GM18511 (cell line): ENCODE data around the gene RRAGC.
"Not testable (repeated sequence)": the region's sequence is repeated elsewhere in the genome, so short reads cannot be mapped to it uniquely, and the experiment has no call there.

ENCODE experiments used
- ATAC-seq: cut with Tn5 transposase; IDR thresholded peaks from one replicate; pipeline ENCODE4 v1.9.1; 2021; ENCODE audit warnings: mild to moderate bottlenecking, moderate library complexity; ENCODE audit not compliant: unreplicated experiment

The RRAGC gene

DNA sequence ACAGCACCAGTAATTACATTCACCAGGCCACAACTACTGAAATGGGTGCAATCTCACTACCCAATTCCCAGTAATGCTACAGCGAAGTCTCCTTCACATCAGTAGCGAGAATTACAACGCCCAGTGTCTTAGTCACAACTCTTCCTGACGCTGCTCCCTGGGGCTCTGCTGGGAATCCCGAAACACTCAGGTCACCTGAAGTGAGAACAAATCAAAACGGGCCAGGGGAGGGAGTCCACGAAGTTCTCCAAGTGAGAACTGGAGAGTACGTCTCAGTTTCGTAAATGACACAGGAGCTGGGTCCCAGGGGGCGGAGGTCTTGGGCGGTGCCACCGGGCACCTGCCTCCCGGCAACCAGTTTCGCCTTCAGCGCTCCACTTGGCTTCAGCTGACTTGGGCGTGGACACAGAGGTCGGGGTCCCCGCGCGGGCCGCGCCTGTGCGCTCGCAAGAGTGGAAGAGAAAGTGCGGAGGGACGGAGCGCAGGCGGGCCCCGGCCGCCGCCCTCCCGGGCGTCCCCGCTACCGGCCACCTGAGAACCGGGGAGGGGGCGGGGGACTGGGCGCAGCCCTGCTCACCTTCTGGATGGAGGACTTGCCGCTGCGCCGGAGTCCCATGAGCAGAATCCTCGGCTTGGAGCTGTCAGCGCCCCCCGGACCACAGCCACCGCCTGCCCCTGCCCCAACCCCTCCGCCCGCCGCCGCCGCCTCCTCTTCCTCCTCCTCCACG lies 575 bp downstream of the RRAGC start:
- ATAC-seq: peak; percentile 38

DNA sequence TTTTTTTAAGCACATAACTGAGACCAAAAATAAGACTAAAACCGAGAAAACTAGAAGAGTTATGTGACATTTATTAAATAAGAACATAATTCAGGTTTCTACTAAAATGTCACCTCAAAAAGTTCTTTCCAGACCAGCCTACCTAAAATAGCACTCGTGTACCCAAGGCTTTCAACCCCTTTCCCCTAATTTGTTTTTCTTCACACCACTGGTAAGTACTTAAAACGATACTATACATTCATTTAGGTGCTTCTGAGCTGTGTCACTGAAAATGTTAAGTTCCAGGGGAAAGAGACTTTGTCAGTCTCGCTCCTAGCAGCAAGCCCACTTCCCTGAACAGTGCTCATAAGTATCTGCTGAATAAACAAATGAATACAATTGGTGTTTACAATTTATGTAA lies 6.8 kb downstream of the RRAGC start:
- ATAC-seq: no peak

DNA sequence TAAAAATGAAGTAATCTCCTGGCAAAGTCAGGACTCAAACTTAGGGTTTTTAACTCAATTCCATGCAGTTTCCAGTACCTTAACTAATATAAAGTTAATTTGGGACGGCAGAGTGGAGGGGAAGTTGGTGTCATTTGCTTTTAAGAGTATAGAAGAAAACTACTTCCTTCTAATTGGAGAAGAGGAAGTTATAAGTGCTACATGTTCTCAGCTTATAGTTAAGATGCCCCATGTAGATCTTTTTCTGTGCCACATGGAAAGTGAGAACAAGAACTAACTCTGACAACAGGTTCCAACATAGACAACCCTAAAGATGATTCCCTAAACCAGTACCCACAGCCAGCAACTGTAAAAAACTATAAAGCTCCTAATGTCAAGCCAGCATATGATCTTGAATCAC lies 11.5 kb downstream of the RRAGC start:
- no peak for ATAC-seq

DNA sequence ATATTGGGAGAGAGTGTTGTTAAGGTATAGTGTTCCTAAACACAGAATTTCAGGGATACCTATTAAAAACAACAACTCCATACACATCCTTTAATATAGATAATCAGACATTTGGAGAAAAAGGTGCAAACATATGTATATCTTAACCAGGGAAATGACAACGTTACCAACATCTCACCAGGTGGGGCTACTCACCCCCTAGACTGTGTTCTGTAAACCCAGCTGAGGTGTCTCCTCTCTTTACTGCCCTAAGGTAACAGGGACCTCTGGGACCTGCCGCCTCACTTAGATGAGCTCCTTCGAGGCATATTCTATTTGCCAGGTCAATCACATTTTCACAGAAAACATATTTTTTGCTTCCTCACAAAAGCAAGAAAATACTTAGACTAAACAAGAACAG lies 13.4 kb downstream of the RRAGC start:
- no peak for ATAC-seq

DNA sequence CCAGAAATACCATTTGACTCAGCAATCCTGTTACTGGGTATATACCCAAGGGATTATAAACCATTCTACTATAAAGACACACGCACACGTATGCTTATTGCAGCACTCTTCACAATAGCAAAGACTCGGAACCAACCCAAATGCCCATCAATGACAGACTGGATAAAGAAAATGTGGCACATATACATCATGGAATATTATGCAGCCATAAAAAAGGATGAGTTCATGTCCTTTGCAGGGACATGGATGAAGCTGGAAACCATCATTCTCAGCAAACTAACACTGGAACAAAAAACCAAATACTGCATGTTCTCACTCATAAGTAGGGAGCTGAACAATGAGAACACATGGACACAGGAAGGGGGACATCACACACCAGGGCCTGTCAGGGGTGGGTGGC lies 14.5 kb downstream of the RRAGC start:
- ATAC-seq: not testable (repeated sequence)

DNA sequence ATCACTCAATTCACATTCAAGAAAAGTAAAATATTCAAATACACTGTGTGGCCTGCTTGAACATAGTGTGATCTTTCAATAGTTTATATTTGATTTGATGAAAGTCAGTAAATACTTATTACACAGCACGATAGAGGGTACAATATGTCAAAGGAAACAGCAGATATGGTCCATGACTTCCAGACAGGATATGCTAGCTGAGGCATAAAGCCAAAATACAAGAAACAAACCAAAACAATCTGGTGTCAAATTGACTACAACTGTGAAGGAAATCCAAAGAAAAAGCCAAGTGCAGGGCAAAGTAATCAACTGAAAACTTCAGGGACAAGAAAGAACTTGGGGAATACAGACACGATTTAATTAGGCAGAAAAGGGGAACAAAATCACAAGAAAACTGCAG lies 19.3 kb downstream of the RRAGC start:
- no peak for ATAC-seq

DNA sequence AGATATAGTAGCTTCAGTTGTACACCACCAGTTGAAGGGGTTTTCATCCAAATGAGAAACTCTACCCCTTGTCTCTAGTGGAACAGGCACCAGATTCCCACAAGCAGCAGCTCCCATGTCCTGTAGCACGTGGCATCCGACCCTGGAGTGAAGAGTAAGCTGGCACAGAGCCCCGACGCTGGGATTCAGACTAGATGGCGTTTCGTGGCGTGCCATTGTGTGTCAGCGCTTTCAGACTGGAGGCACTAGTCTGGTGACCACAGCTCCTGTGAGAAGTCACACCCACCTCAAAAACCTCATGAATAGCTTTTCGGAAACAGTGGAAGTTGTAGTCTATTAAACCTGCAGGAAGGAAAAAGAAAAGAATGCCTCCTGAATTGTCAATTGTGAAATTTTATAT lies 20.2 kb downstream of the RRAGC start:
- no peak for ATAC-seq

DNA sequence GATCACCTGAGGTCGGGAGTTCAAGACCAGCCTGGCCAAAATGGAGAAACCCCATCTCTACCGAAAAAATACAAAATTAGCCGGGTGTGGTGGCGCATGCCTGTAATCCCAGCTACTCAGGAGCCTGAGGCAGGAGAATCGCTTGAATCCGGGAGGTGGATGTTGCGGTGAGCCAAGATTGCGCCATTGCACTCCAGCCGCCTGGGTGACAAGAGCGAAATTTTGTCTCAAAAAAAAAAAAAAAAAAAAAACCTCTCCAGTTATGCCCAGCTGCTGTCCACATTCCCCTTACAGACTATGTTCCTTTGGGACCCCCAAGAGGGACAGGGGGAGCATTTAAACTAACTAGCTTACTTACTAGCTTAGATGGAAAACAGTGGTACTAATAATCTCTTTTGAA lies 23.3 kb downstream of the RRAGC start:
- not testable (repeated sequence) for ATAC-seq

DNA sequence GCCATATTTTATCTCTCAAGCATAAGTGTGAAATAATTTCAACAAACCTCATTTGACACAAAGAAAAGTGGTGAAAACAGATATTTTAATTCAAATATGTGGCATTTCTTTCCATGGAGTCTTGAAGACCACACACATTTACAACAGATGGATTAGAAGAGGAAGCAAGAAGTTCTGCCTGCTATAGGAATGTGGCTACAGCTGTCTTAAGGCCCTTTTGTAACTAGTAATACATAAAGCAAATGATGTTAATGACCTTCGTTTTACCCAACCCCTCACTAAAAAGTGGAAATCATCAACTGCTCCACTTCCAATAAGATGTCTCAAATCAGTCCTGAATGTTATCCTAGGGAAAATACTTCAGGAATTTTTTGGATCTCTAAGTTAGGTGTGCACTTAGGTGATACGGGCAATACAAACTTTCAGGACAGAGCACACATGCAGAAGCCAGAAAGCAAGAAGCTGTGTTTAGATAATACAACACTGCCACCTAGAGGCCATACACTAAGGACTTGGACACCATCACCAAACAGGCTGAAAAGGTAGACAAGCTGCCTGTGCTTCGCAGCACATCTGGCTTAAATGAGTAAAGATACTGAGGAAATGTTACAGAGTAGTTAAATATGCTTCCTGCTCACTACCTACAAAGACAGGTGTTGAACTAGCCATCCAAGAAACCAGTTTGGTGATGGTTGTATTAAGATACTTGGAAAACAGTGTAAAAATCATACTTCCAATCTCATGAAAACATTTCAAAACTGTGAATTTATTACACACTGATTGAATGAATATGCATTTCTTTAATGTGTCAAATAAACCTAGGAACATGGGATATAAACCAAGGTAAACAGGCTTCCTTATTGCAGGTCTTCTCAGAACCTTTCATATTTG lies 24.4 kb downstream of the RRAGC start:
- no peak for ATAC-seq

DNA sequence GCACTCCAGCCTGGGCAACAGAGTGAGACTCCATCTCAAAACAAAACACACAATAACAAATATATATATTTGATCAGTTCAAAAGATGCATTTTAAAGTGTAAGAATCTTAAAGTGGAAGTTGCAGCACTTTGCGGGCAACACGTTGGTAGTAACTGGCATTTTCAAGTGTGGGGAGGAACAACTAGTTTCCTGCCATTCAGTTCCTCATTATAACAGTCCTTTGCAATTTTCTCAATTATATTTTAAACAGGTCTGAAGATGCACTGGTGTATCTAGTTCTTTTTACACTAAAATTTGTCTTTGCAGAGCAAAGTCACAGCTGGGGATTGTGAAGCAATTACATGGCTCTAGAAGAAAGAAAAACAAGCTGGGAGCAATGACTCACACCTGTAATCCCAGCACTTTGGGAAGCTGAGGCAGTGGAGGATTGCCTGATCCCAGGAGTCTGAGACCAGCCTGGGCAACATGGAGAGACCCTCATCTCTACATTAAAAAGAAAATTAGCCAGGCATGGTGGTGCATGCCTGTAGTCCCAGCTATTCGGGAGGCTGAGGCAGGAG lies 25.3 kb downstream of the RRAGC start:
- no peak for ATAC-seq

DNA sequence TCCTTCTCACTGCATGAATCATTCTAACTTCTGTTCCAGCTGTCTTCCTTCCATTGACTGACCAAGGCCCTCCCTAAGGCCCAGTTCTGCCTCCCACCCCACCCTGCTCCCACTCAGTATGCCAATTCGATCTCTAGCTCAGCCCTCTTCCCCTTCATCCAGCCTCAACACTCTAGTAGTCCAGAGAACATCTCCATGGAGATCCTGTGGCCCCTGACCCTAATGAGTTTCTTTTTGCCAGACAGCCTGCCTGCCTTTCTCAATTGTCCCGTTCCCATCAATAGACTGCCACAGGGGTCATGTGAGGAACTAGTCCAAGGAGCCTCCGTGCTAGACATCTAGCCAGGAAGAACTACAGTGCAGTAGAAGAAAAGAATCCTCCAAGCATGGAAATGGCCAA lies 26.4 kb downstream of the RRAGC start:
- ATAC-seq: no peak

DNA sequence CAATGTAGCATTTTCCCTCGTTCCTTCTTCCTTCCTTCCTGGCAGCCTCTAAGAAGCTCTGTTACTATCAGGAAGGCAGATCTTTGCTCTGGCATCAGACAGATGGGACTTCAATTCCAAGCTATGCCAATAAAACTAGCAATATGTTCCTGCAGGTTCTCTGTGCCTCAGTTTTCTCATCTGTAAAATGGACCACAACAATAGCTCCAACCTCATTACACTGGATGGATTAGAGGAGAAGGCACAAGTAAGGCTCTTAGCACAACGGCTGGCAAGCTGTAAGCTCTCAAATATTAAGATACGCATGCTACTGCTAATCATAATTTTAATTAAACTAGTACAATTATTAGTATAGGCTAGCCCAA lies 27.2 kb downstream of the RRAGC start:
- no peak for ATAC-seq

DNA sequence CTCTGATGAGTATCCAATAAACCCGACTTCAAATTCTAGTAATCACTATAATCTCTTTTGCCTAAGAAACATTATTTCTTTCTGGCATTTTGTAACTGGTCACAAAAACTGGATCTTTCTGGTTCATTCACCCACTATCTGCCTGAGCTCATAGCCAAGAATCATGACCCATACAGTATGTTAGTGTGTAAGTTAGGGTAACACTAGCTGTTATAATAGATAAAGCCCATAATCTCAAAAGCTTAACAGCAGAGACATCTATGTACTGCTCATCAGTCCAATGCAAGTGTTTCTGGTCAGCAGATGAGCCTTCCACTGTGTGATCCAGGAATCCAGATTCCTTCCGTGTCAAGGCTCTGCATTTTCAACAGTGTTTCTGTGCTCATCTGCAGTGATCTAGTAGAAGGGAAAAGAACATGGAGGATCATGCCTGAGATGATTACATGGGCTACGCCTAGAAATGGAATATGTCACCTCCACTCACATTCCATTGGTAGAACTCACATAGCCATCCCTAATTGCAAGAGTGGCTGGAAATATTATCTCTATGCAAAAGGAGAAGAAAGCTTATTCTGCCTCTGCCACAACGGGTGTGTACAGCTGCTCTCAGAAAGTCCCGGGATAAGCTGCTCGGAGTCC lies 27.7 kb downstream of the RRAGC start:
- no peak for ATAC-seq

DNA sequence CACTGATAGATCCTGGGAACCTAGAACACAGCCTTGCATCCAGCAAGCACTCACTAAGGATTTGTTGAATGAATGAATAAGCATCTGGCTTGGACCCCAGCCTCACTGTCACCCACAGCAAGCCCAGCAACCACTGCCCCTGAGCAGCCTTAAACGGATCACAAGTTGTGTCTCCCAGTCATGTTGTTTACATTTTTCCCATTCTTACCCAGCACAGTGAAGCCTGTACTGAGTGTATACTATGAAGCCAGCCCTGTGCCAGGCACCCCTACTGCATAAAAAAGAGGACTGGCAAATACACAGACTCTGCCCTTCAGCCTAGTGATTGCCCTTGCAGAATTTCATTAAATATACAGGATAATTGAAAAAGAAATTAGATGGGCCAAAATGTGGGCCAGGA lies 30.2 kb downstream of the RRAGC start:
- ATAC-seq: no peak

DNA sequence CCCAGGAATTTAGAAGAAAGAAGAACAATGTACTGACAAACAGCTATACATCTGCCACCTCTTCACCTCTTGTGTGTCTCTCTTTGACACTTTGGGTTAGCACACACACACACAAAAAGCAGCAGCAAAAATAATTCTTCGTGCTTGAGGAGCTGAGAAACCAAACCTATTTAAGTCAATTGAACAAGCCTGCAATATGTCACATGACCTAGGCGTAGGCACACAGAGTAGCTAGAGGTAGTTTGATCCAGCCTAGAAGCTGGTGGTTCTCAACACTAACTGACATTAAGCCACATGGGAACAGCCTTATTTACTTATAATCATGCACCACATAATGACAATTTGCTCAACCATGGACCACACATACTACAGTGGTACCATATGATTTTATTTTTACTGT lies 32.3 kb downstream of the RRAGC start:
- no peak for ATAC-seq

DNA sequence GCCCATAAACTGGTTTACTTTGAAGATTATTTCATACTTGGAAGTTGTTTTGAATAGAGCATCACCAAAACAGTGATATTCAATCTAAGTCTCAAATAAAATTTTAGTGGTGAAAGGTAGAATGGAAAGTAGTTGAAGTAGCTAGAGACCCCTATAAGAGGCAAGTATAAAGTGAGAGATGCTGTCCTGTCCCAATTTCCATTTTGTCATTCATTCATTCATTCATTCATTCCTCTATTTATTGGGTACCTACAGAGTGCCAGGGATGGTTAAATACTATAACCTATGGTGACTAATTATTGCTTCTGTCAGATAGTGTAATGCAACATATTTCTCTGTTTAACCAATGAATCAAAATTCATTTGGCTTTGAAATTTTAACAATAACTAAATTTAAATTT lies 32.7 kb downstream of the RRAGC start:
- no peak for ATAC-seq

DNA sequence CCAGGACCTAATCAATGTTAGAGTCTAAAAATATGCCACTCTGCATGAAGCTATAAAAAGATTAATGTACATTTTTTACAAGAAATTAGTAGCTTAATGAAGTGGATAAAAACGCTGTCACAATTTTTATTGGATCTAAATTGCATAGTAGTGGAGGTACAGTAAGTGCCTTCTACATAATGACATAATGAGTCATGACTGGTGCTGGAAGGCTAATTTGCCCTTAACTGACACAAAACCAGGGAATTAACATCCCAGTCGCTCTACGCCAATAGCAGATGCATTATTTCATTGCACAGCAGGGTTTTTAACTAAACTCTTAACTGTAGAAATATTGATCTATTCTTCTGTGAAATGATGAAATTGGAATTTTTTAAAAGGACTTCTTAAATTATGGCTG lies 33.3 kb downstream of the RRAGC start:
- no peak for ATAC-seq

DNA sequence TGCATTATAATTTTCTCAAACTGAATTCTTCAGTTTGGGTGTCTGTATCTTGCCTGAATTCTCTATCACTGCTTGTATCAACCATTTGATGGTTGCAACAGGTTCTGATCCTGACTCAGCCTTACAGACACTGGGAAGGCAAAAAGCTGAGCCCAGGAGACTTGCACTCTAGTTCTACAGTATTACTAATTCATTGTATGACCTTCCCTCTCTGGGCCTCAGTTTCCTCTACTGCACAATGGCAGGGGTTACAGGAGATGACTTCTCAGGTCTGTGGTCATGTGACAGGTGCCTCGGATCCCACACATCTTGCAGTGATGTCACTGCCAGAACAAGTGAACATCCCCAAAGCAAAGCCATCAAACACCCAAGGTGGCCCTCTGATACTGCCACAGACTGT lies 38.7 kb downstream of the RRAGC start:
- ATAC-seq: no peak

DNA sequence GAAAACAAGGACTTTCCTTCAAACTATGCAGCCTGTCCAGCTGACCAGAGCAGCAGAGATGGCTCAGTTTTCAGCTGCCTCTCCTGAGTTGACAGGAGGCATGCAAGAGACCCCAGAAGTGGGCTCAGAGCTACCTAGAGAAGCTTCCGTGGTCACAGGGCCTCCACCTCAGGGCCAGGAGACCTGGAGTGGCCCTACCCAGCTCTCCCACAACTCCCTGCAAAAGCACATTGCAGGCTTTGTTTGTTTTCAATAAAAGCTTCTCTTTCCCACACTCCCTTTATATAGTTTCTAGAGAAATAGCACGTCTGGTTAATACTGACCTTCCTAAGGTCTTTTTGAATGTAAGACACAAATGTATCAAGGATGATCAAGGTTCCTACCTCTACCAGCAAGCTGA lies 40.1 kb downstream of the RRAGC start:
- ATAC-seq: no peak

DNA sequence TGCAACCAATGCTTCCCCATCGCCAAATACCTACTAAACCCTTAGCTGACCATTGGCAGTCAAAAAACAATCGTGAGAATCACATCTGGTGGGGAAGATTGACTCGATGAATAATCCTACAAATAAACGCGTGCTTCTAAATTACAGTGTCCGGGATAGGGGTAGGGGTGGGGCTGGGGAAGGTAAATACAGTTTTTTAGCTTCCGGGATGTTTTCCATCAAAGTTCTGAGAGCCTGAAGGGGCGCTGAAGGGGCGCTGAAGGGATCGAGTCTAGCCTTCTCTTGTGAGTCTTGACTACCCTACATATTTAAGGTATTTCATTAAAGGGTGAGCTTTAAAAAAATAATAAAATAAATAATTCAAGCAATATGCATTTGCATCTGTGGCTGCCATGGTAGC lies 40.5 kb downstream of the RRAGC start:
- no peak for ATAC-seq

DNA sequence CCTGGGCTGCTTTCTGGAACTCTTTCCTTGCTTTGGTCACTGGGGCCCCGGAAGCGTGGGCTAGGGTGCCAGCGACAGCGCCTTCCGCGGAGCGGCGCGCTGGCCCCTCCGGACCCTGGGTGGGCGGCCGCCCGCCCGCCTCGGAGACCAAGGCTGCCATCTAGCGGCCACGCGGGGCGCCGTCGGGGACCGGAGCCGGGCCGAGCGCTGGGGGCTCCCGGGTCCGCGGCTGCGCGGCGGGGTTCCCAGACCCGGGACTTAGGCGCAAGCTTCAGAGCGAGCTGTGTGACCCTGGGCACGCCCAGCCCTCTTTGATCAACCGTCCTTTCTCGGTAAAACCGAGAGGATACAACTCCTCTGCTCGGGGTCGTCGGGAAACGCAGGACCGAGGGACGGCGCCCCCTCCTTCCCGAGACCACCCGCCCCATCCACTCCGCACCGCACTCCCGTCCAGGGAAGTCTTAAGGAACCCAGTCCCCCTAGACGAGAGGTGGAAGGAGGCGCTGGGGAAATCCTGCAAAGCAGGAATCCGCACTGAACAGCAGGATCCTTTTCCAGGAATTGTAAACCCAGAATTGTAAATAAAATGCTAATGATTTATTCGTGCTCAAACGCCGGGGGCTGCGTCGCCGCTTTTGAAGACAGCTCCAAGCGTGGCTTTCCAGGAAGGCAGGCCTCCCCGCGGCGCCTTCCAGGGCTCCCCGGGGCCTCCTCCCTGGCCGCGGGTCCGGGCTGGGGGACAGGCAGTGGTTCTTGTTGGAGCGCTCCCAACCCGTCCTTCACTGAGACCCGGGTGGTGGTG lies 41.2 kb downstream of the RRAGC start:
- ATAC-seq: no peak
